Tibial nerve (tissue), 3 donors: ENCODE results near the gene A3GALT2.

ENCODE experiments used
- EP300 ChIP-seq, 2 donors: sonication (generic); formaldehyde crosslinking; IDR thresholded peaks; one replicate each; pipeline ENCODE4 v1.6.1; 2017; ENCODE audit warnings: antibody characterized with exemption in 2 of 2, mild to moderate bottlenecking in 1 of 2
- POLR2A ChIP-seq, 2 donors: fragments of 450-650 bp; IDR thresholded peaks; one replicate each; pipeline ENCODE4 v1.6.1; 2017; ENCODE audit warnings: antibody characterized with exemption in 2 of 2, mild to moderate bottlenecking in 2 of 2, moderate library complexity in 2 of 2

- TF ChIP-seq POLR2A (IDR thresholded peaks at IDR 0.05) = no peak
- no peak for TF ChIP-seq EP300 (IDR thresholded peaks at IDR 0.05)
These were observed 15.7 kb upstream of the A3GALT2 start for GRCh38 chr1:33336580-33336979.
